GM12801 (cell line): ENCODE results near the gene TAF4B.

ENCODE experiments used
- CTCF ChIP-seq: IDR thresholded peaks from one replicate; pipeline ENCODE4 v1.5.1; 2011; ENCODE audit warnings: control low read depth; ENCODE audit not compliant: insufficient read length; ENCODE audit errors: extremely low read depth

Gene TAF4B

DNA sequence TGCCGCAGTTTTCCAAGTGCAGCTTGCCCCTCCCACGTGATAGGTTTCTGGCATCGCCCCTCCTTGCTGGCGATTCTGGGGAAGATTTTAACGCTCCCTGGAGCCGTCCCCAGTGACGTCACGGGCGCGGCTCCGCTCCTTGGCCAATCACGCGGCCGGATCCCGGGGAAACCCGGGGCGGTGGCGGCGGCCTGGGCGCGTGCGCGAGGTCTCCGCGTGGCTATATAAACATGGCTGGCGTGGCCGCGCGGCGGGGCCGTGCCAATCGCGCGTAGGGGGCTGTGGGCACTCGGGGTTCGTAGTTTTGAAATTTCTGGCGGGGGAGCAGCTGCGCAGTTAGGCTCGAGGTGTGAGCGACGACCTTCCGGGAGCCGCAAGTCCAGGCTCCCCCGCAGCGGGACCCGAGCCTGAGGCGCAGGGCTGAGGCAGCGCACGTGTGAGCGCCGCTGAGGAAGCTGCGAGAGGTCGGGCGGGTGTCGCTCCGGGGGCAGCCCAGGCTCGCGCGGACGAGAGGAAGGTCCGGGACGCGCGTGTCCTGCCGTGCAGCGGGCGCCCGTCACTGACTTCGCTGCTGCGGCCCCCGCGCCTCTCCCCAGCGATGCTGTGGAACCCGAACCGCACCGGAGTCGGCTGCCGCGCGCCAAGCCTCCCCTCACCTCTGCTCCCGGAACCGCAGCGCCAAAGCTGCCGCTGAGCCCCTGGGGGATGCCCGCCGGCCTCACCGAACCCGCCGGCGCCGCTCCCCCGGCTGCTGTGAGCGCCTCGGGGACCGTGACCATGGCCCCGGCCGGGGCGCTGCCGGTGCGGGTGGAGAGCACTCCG lies at the start of gene TAF4B:
Gene TAF4B, plus strand, starts transcription at position 217 of the 822 bp plus-strand sequence. Its CDS starts 489 bp downstream, at position 706.
- TF ChIP-seq CTCF: no peak

DNA sequence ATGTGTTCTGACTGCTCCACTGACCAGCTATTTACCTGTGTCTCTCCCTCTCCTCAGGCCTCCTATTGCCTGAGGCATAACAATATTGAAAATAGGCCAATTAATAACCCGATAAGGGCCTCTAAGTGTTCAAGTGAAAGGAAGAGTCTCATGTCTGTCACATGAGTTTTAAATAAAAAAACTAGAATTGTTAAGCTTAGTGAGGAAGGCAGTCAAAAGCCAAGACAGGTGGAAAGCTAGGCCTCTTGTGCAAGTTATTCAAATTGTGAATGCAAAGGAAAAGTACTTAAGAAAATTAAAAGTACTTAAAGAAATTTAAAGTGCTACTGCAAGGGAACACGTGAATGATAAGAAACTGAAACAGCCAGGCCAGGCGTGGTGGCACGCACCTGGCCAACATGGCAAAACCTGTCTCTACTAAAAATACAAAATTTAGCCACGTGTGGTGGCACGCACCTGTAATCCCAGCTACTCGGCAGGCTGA lies 44.9 kb upstream of the TAF4B start:
- TF ChIP-seq CTCF: no peak

- TF ChIP-seq CTCF: no peak
Observed at GRCh38 chr18:26183395-26184112, 42.7 kb upstream of the TAF4B start.

DNA sequence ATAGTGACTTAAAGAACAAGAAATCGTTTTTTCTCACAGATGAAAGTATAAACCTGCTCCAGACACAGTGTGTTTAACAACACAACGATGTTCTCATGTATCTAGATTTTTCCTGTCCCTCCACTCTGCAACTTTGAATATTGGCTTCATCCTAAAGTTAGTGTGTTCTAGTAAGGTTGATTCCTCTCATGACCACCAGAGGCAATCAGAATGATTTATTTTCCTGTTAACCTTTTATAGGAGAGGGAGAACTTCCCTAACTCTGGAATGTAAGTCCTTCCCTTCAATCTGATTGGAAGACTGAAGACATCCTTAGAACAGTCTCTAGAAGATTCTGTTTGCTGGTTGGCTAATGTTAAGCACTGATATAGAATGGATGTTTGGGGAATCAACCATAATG lies 41.0 kb upstream of the TAF4B start:
- TF ChIP-seq CTCF: no peak

DNA sequence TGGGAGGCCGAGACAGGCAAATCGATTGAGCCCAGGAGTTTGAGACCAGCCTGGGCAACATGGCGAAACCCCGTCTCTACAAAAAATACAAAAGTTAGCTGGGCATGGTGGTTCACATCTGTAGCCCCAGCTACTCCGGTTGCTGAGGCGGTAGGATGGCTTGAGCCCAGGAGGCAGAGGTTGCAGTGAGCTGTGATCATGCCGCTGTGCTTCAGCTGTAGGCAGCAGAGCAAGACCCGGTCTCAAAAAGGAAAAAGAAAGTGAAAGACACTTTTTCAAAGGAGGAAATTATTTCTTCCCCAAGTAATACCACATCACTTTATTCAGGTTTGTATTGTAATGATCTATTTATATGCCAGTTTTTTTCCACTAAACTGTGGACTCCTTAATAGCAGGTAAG lies 35.7 kb upstream of the TAF4B start:
- no peak for TF ChIP-seq CTCF

GRCh38 chr18:26192233-26192632 lies 34.0 kb upstream of the TAF4B start:
- TF ChIP-seq CTCF: no peak

GRCh38 chr18:26196605-26197004 lies 29.6 kb upstream of the TAF4B start:
- TF ChIP-seq CTCF: no peak
